H1 (cell line): ENCODE data around the gene FOSL1. TPM values are rescaled to one million over a fixed set of nuclear protein-coding genes. Genes with fewer than 3 reads are reported as not detected.

ENCODE experiments used
- CTCF ChIA-PET: fragments of 300-600 bp; sonication (Branson Sonifier 250); formaldehyde crosslinking; loops from one replicate; lab custom pipeline; 2021; ENCODE audit not compliant: partially characterized antibody; lab: Charles Lee
- POLR2A ChIA-PET: fragments of 300-600 bp; sonication (Branson Sonifier 250); formaldehyde crosslinking; loops from one replicate; lab custom pipeline; 2021; ENCODE audit warnings: inconsistent platforms; ENCODE audit not compliant: partially characterized antibody; lab: Charles Lee
- DNase-seq, 2 experiments: peaks; one replicate each; pipeline versions ENCODE4 v3.0.0 to v3.0.0-alpha.2; 2010 to 2022; ENCODE audit warnings: low spot score in 2 of 2, low read depth in 1 of 2, mixed read lengths in 1 of 2
- FAIRE-seq: peaks from 2 replicates; lab custom pipeline; 2011; peaks lifted over from hg19 to GRCh38; lab: Jason Lieb, UNC
- H2AFZ ChIP-seq: 2 replicates; pipeline ENCODE4 v1.8.1; 2012; ENCODE audit warnings: low read length, inconsistent platforms
- H2AK5ac ChIP-seq: 2 replicates; pipeline ENCODE4 v1.6.1; 2013; ENCODE audit warnings: low read depth, low read length
- H2BK120ac ChIP-seq: replicated peaks from 2 replicates; pipeline ENCODE3; 2013; ENCODE audit warnings: low read depth, low read length, inconsistent platforms
- H2BK12ac ChIP-seq: 2 replicates; pipeline ENCODE4 v1.6.1; 2013; ENCODE audit warnings: low read depth, low read length
- H2BK15ac ChIP-seq: 2 replicates; pipeline ENCODE4 v1.6.1; 2013; ENCODE audit warnings: low read length
- H2BK20ac ChIP-seq: 2 replicates; pipeline ENCODE4 v1.6.1; 2013; ENCODE audit warnings: low read length
- H2BK5ac ChIP-seq: 2 replicates; pipeline ENCODE4 v1.6.1; 2013; ENCODE audit warnings: low read depth, low read length
- H3K14ac ChIP-seq: 2 replicates; pipeline ENCODE4 v1.6.1; 2013; ENCODE audit warnings: inconsistent platforms; ENCODE audit not compliant: insufficient read length
- H3K18ac ChIP-seq: 2 replicates; pipeline ENCODE4 v1.6.1; 2013; ENCODE audit warnings: low read length; ENCODE audit errors: extremely low read depth
- H3K23ac ChIP-seq: 2 replicates; pipeline ENCODE4 v1.6.1; 2013; ENCODE audit warnings: inconsistent platforms; ENCODE audit not compliant: insufficient read length
- H3K23me2 ChIP-seq: 2 replicates; pipeline ENCODE4 v1.6.1; 2013; ENCODE audit warnings: low read depth, low read length
- H3K27ac ChIP-seq: 2 replicates; pipeline ENCODE4 v1.6.1; 2011; ENCODE audit warnings: low read depth, low read length, inconsistent platforms
- H3K27me3 ChIP-seq, 4 experiments: replicated peaks in 1 of 4; 1 replicate in 1 of 4; 2 replicates in 3 of 4; pipeline versions ENCODE4 v1.6.1 to v1.8.1; 2011 to 2013; ENCODE audit warnings: low read length in 3 of 4, mild to moderate bottlenecking in 3 of 4, inconsistent platforms in 2 of 4, mixed read lengths in 2 of 4, moderate library complexity in 1 of 4; ENCODE audit not compliant: control insufficient read depth in 3 of 4, insufficient read depth in 3 of 4; ENCODE audit errors: extremely low read depth in 1 of 4
- H3K36me3 ChIP-seq, 4 experiments: 2 replicates each; pipeline versions ENCODE4 v1.6.1 to v1.8.1; 2011 to 2013; ENCODE audit warnings: mild to moderate bottlenecking in 4 of 4, low read length in 3 of 4, moderate library complexity in 2 of 4, control low read depth in 1 of 4, inconsistent platforms in 1 of 4; ENCODE audit not compliant: insufficient read depth in 4 of 4, control insufficient read depth in 2 of 4
- H3K4ac ChIP-seq: replicated peaks from 2 replicates; pipeline ENCODE3; 2013; ENCODE audit warnings: low read length, low read depth, mixed read lengths, inconsistent platforms; ENCODE audit not compliant: insufficient read length
- H3K4me1 ChIP-seq, 4 experiments: replicated peaks in 1 of 4; 1 replicate in 1 of 4; 2 replicates in 3 of 4; pipeline versions ENCODE4 v1.6.1 to v1.8.1; 2011 to 2013; ENCODE audit warnings: low read length in 3 of 4, inconsistent platforms in 2 of 4, mixed read lengths in 1 of 4; ENCODE audit not compliant: insufficient read depth in 4 of 4, control insufficient read depth in 3 of 4
- H3K4me2 ChIP-seq, 2 experiments: 2 replicates each; pipeline versions ENCODE4 v1.6.1 to v1.8.1; 2011 to 2013; ENCODE audit warnings: low read depth in 2 of 2, low read length in 2 of 2, control low read depth in 1 of 2, inconsistent platforms in 1 of 2, mild to moderate bottlenecking in 1 of 2; ENCODE audit not compliant: insufficient read depth in 1 of 2
- H3K4me3 ChIP-seq, 4 experiments: fragments of 200-600, 300-600 bp in 1 of 4; sonication (generic), shearing (Covaris generic), sonication (Bioruptor Twin) in 1 of 4; 2 replicates each; pipeline versions ENCODE4 v1.5.1 to v1.8.1; 2011 to 2016; ENCODE audit warnings: low read length in 4 of 4, low read depth in 3 of 4, control low read depth in 2 of 4, inconsistent platforms in 2 of 4, mild to moderate bottlenecking in 2 of 4, mixed read lengths in 1 of 4, moderate library complexity in 1 of 4; ENCODE audit not compliant: insufficient read depth in 2 of 4; ENCODE audit errors: extremely low read depth in 1 of 4
- H3K56ac ChIP-seq: replicated peaks from 2 replicates; pipeline ENCODE3; 2013; ENCODE audit warnings: low read depth, mild to moderate bottlenecking, mixed read lengths, low read length, inconsistent platforms; ENCODE audit not compliant: insufficient read length
- H3K79me1 ChIP-seq: 2 replicates; pipeline ENCODE4 v1.6.1; 2013; ENCODE audit warnings: low read depth, low read length, control low read depth
- H3K79me2 ChIP-seq, 2 experiments: 2 replicates each; pipeline versions ENCODE4 v1.6.1 to v1.8.1; 2012 to 2013; ENCODE audit warnings: low read length in 2 of 2, mild to moderate bottlenecking in 2 of 2, inconsistent platforms in 1 of 2; ENCODE audit not compliant: insufficient read depth in 2 of 2, control insufficient read depth in 1 of 2
- H3K9ac ChIP-seq, 4 experiments: replicated peaks in 1 of 4; 1 replicate in 1 of 4; 2 replicates in 3 of 4; pipeline versions ENCODE4 v1.6.1 to v1.8.1; 2011 to 2013; ENCODE audit warnings: low read depth in 3 of 4, low read length in 3 of 4, control low read depth in 2 of 4, mild to moderate bottlenecking in 2 of 4, moderate library complexity in 2 of 4, inconsistent platforms in 1 of 4; ENCODE audit errors: extremely low read depth in 1 of 4
- H3K9me3 ChIP-seq, 2 experiments: 2 replicates each; pipeline versions ENCODE4 v1.6.1 to v1.8.1; 2012 to 2013; ENCODE audit warnings: mild to moderate bottlenecking in 2 of 2, moderate library complexity in 2 of 2, control low read depth in 1 of 2, inconsistent platforms in 1 of 2, low read depth in 1 of 2, low read length in 1 of 2, mixed read lengths in 1 of 2; ENCODE audit not compliant: insufficient read depth in 2 of 2
- H4K20me1 ChIP-seq, 2 experiments: replicated peaks in 1 of 2; 2 replicates each; pipeline versions ENCODE3 to v1.8.1; 2011 to 2013; ENCODE audit warnings: inconsistent platforms in 2 of 2, low read length in 2 of 2, mild to moderate bottlenecking in 1 of 2; ENCODE audit not compliant: insufficient read depth in 2 of 2, control insufficient read depth in 1 of 2
- H4K5ac ChIP-seq: 2 replicates; pipeline ENCODE4 v1.6.1; 2013; ENCODE audit warnings: low read length, low read depth, mixed read lengths, inconsistent platforms; ENCODE audit not compliant: insufficient read length
- H4K8ac ChIP-seq: 2 replicates; pipeline ENCODE4 v1.8.0; 2013; ENCODE audit warnings: mild to moderate bottlenecking, moderate library complexity, low read length, inconsistent platforms; ENCODE audit not compliant: insufficient read depth; ENCODE audit errors: extremely low read depth
- H4K91ac ChIP-seq: replicated peaks from 2 replicates; pipeline ENCODE3; 2013; ENCODE audit warnings: low read length, mixed read lengths, inconsistent platforms; ENCODE audit not compliant: insufficient read length
- ASH2L ChIP-seq: fragments of 200-600, 300-600 bp; sonication (generic); IDR thresholded peaks from one replicate; pipeline ENCODE4 v1.7.1; 2017; ENCODE audit warnings: low read length
- BACH1 ChIP-seq: IDR thresholded peaks from 2 replicates; pipeline ENCODE4 v1.6.1; 2012; ENCODE audit warnings: low read length, improper control_type of control experiment
- CHD2 ChIP-seq: IDR thresholded peaks from 2 replicates; pipeline ENCODE4 v1.6.1; 2012; ENCODE audit warnings: low read length, improper control_type of control experiment
- CREB1 ChIP-seq: IDR thresholded peaks from 2 replicates; pipeline ENCODE4 v1.6.1; 2012; ENCODE audit warnings: inconsistent platforms
- GABPA ChIP-seq: IDR thresholded peaks from 2 replicates; pipeline ENCODE4 v1.6.1; 2011; ENCODE audit warnings: mild to moderate bottlenecking, low read length, moderate library complexity, borderline replicate concordance; ENCODE audit not compliant: insufficient read depth
- GTF2F1 ChIP-seq: IDR thresholded peaks from 2 replicates; pipeline ENCODE4 v1.6.1; 2012; ENCODE audit warnings: low read depth, low read length, improper control_type of control experiment, borderline replicate concordance
- KDM4A ChIP-seq: IDR thresholded peaks from one replicate; pipeline ENCODE4 v1.7.1; 2012; ENCODE audit warnings: low read depth, mild to moderate bottlenecking, moderate library complexity, low read length, inconsistent platforms; ENCODE audit not compliant: severe bottlenecking
- PHF8 ChIP-seq: fragments of 200-600 bp; sonication (generic); conservative IDR thresholded peaks from 2 replicates; pipeline ENCODE4 v1.7.1; 2012; ENCODE audit warnings: low read depth, mild to moderate bottlenecking, inconsistent platforms, low read length, moderate library complexity
- POLR2AphosphoS5 ChIP-seq: IDR thresholded peaks from 2 replicates; pipeline ENCODE4 v1.6.1; 2011; ENCODE audit warnings: low read depth, low read length
- RBBP5 ChIP-seq: IDR thresholded peaks from 2 replicates; pipeline ENCODE4 v1.7.1; 2012; ENCODE audit warnings: low read depth, mild to moderate bottlenecking, inconsistent platforms, low read length, moderate library complexity, borderline replicate concordance
- TBP ChIP-seq: IDR thresholded peaks from 2 replicates; pipeline ENCODE4 v1.6.1; 2011; ENCODE audit warnings: low read depth, low read length, improper control_type of control experiment
- WGBS, 2 experiments: shearing (Covaris generic) in 1 of 2; methylation state at CpG; one replicate each; pipeline versions ENCODE4 v1.1.6 to v1.1.7; 2013 to 2015; ENCODE audit warnings: low lambda C conversion rate in 2 of 2, mixed read lengths in 2 of 2, inconsistent platforms in 1 of 2, low coverage in 1 of 2, missing lambda C conversion rate in 1 of 2; ENCODE audit not compliant: insufficient replicate concordance in 2 of 2, insufficient coverage in 1 of 2, insufficient read length in 1 of 2; ENCODE audit errors: extremely low coverage in 1 of 2, missing lambda C conversion rate in 1 of 2; 5-methylcytosine and 5-hydroxymethylcytosine counted together
- polyA plus RNA-seq, 7 experiments: library from polyadenylated mRNA; depleted of rRNA in 3 of 7; stranded (reverse) in 5 of 7; unstranded in 2 of 7; fragments of >200 nt in 5 of 7; fragments of 200-250 nt in 2 of 7; gene quantifications; 1 replicate in 5 of 7; 2 replicates in 1 of 7; 4 replicates in 1 of 7; pipeline versions ENCODE4 v1.2.1 to v1.2.3, GENCODE V29; 2011 to 2013; ENCODE audit warnings: missing spikeins in 2 of 7, mixed read lengths in 2 of 7
- total RNA-seq: library from RNA; stranded (reverse); fragmentation: NEBNext Ultra II Directional; extraction: Animal tissue kit (Norgen Biotek cat#: 25700); gene quantifications from 2 replicates; pipeline ENCODE4 v1.2.1, GENCODE V29; 2021
- TF ChIP-seq, protein P1 (sequence below): IDR thresholded peaks from 2 replicates; pipeline ENCODE4 v1.6.1; 2011; ENCODE audit warnings: low read length, improper control_type of control experiment

FOSL1 gene
- total and polyA plus RNA-seq, 2 of the 8 experiments (the other 6 are each of a cell fraction or from before 2014, with no cell fraction given), result 6.3 to 7.2 TPM

DNA sequence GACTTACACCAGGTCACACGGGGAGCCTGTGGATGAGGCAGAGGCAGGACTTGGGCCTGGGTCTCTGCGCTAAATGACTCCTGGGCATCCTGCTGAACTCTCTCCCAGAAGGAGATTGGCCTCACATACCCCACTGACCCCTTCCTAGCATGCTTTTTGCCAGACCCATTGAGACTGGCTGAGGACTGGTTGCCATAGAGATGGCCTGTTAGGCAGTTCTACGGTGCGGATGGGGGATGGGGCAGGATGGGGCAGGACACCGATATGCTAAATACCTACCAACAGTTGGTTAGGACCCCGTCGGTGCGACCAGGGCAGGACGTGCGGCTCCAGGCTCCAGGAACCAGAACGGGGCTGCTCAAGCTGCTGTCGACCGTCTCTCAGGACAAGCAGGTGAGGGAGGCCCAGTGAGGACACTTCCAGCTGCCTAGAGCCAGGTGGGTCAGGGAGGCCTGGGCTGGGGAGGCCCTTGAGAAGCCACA is 45.3 kb upstream of the FOSL1 start, which contains the start of gene TSGA10IP:
TSGA10IP (plus strand) TSS at position 51 of the 482 bp plus-strand sequence; CDS start at position 247, 196 bp downstream.
- H2BK120ac ChIP-seq, result peak within 1 kb of the TSS; percentile 92
- H4K8ac ChIP-seq, result peak within 1 kb of the TSS; percentile 95
- H3K27ac ChIP-seq, result peak within 1 kb of the TSS; percentile 80
- no peaks in the 10 kb centered on the region for H3K36me3 ChIP-seq
- WGBS, 2 experiments, result 50% methylated on average over 13 of the region's 13 CpGs; no CpG with 5 or more reads in 1 of the 2 experiments
- peak within 1 kb of the TSS; percentile 56 to 77 for H3K4me2 ChIP-seq
- H2BK12ac ChIP-seq, result peak within 1 kb of the TSS; percentile 94
- peaks cover 3 to 25% (median 15%) of the 10 kb centered on the region in 4 experiments for H3K4me1 ChIP-seq
- peak within 1 kb of the TSS; percentile 67 for H4K5ac ChIP-seq
- peak within 1 kb of the TSS; percentile 62 for H2BK5ac ChIP-seq
- no peak within 1 kb of the TSS for H3K23ac ChIP-seq
- H3K18ac ChIP-seq, result peak within 1 kb of the TSS; percentile 91
- H3K9ac ChIP-seq, result peak within 1 kb of the TSS in 3 of 4 experiments; percentile 13 to 60 (median 27); a peak in 5 of 7 replicates
- H3K79me1 ChIP-seq, result no peaks in the 10 kb centered on the region
- H2BK20ac ChIP-seq, result peak within 1 kb of the TSS; percentile 82; the same call in 1 of the 2 replicates
- ChIA-PET POLR2A (interaction anchor here (0.6 to 2.8 kb wide), 9 partner anchors 8 to 87 kb away, joined by 3 to 13 read pairs (median 4); partner anchors contain the start of genes CCDC85B and CFL1), CTCF (interaction anchor here (1.0 to 3.9 kb wide), 5 partner anchors 12 to 58 kb away, joined by 3 to 16 read pairs (median 6); partner anchors contain the start of gene FIBP)
- FAIRE-seq (peak; percentile 42), DNase-seq (peak; percentile 33 to 73)
- H2AK5ac ChIP-seq, result peak within 1 kb of the TSS; percentile 55; the same call in 1 of the 2 replicates
- H3K4ac ChIP-seq, result peak within 1 kb of the TSS; percentile 57
- H4K91ac ChIP-seq, result peak within 1 kb of the TSS; percentile 97
- no peaks in the 10 kb centered on the region for H3K9me3 ChIP-seq
- no peak within 1 kb of the TSS for H3K56ac ChIP-seq
- no peaks in the 10 kb centered on the region for H3K79me2 ChIP-seq
- no peak within 1 kb of the TSS; the same call in 1 of the 2 replicates for H2BK15ac ChIP-seq
- peak within 1 kb of the TSS; percentile 15; the same call in 1 of the 2 replicates for H2AFZ ChIP-seq
- H3K27me3 ChIP-seq, result no peaks in the 10 kb centered on the region
- peaks cover 3% of the 10 kb centered on the region; the same call in 1 of the 2 replicates for H3K23me2 ChIP-seq
- H4K20me1 ChIP-seq, result no peaks in the 10 kb centered on the region
- H3K4me3 ChIP-seq, result peak within 1 kb of the TSS; percentile 3 to 54 (median 30); a peak in 7 of 8 replicates
- no peak within 1 kb of the TSS for H3K14ac ChIP-seq
- TF ChIP-seq RBBP5, result peak; percentile 93; the same call in 1 of the 2 replicates
- peak; percentile 17 for TF ChIP-seq KDM4A
- TF ChIP-seq TBP, result peak; percentile 68; the same call in 1 of the 2 replicates
- TF ChIP-seq GTF2F1, result no peak
- TF ChIP-seq ASH2L, result peak; percentile 65
- peak; percentile 47; the same call in 1 of the 2 replicates for TF ChIP-seq CREB1
- TF ChIP-seq GABPA, result no peak
- TF ChIP-seq, protein P1, sequence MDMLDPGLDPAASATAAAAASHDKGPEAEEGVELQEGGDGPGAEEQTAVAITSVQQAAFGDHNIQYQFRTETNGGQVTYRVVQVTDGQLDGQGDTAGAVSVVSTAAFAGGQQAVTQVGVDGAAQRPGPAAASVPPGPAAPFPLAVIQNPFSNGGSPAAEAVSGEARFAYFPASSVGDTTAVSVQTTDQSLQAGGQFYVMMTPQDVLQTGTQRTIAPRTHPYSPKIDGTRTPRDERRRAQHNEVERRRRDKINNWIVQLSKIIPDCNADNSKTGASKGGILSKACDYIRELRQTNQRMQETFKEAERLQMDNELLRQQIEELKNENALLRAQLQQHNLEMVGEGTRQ, result 0 out of 2 replicates have a peak, but pooled peaks have one; percentile 1
- TF ChIP-seq BACH1, result no peak
- peak; percentile 64; the same call in 1 of the 2 replicates for TF ChIP-seq POLR2AphosphoS5
- TF ChIP-seq PHF8, result no peak
- TF ChIP-seq CHD2, result no peak; the same call in 1 of the 2 replicates
